GM12878 (cell line): ENCODE data around the gene ZNF385D. TPM values are rescaled to one million over a fixed set of nuclear protein-coding genes. Genes with fewer than 3 reads are reported as not detected.

Source experiments
- ATAC-seq: fragments of 200-7000 bp; cut with Tn5 transposase; 3 replicates; pipeline ENCODE4 v1.9.1; 2020; ENCODE audit warnings: mild to moderate bottlenecking, moderate library complexity
- BruUV-seq: library from RNA; stranded (reverse); fragments of 400-500 nt; replicated peaks from 2 replicates; lab custom pipeline; 2021; lab: Mats Ljungman, UMichigan
- CTCF ChIA-PET: fragments of 300-600 bp; sonication (Branson Sonifier 250); formaldehyde crosslinking; extraction: SDS; loops from one replicate; lab custom pipeline; 2021; ENCODE audit warnings: inconsistent platforms; lab: Yijun Ruan, JAX
- POLR2A ChIA-PET: fragments of 350-600 bp; formaldehyde crosslinking; extraction: SDS; loops from one replicate; lab custom pipeline; 2021; ENCODE audit warnings: inconsistent platforms; lab: Charles Lee
- RAD21 ChIA-PET: fragments of 300-600 bp; sonication (Branson Sonifier 250); formaldehyde crosslinking; loops from one replicate; lab custom pipeline; 2023; ENCODE audit warnings: antibody characterized with exemption; ENCODE audit not compliant: unreplicated experiment; lab: Charles Lee
- SMC1A ChIA-PET: fragments of 300-600 bp; sonication (Branson Sonifier 250); formaldehyde crosslinking; loops from one replicate; lab custom pipeline; 2023; ENCODE audit not compliant: unreplicated experiment, uncharacterized antibody; lab: Charles Lee
- DNase-seq: peaks from one replicate; pipeline ENCODE4 v3.0.0-alpha.2; 2011; ENCODE audit warnings: low read depth, low spot score
- FAIRE-seq: peaks from 3 replicates; lab custom pipeline; 2011; peaks lifted over from hg19 to GRCh38; lab: Jason Lieb, UNC
- H2AFZ ChIP-seq: 2 replicates; pipeline ENCODE4 v1.6.0; 2011; ENCODE audit warnings: low read depth, low read length, control low read depth; ENCODE audit not compliant: control insufficient read depth
- H3K27ac ChIP-seq: 2 replicates; pipeline ENCODE4 v1.5.1; 2011; ENCODE audit warnings: control low read depth; ENCODE audit not compliant: control insufficient read depth, insufficient read depth
- H3K27me3 ChIP-seq, 2 experiments: replicated peaks in 1 of 2; 2 replicates each; pipeline versions ENCODE4 v1.6.0 to v1.6.1; 2011; ENCODE audit warnings: low read length in 1 of 2; ENCODE audit not compliant: control insufficient read depth in 2 of 2, insufficient read depth in 2 of 2
- H3K36me3 ChIP-seq, 2 experiments: 2 replicates each; pipeline ENCODE4 v1.5.1; 2011; ENCODE audit warnings: low read length in 1 of 2; ENCODE audit not compliant: control insufficient read depth in 2 of 2, insufficient read depth in 2 of 2
- H3K4me1 ChIP-seq: 2 replicates; pipeline ENCODE4 v1.6.1; 2011; ENCODE audit warnings: mild to moderate bottlenecking, low read length, moderate library complexity, mixed read lengths; ENCODE audit not compliant: control insufficient read depth, insufficient read depth
- H3K4me2 ChIP-seq: 2 replicates; pipeline ENCODE4 v1.6.0; 2011; ENCODE audit warnings: control low read depth; ENCODE audit not compliant: control insufficient read depth, insufficient read depth
- H3K4me3 ChIP-seq: fragments of 200-600 bp; sonication (generic); 2 replicates; pipeline ENCODE4 v1.5.1; 2016
- H3K79me2 ChIP-seq: 2 replicates; pipeline ENCODE4 v1.6.0; 2011; ENCODE audit warnings: low read length; ENCODE audit not compliant: control insufficient read depth, insufficient read depth
- H3K9ac ChIP-seq: 2 replicates; pipeline ENCODE4 v1.8.0; 2011; ENCODE audit warnings: low read length, control low read depth, mixed read lengths; ENCODE audit not compliant: control insufficient read depth, insufficient read depth
- H3K9me3 ChIP-seq: replicated peaks from 3 replicates; pipeline ENCODE4 v1.5.1; 2011; ENCODE audit warnings: mild to moderate bottlenecking, low read length; ENCODE audit not compliant: control insufficient read depth, insufficient read depth
- H4K20me1 ChIP-seq: 2 replicates; pipeline ENCODE4 v1.6.0; 2011; ENCODE audit not compliant: control insufficient read depth, insufficient read depth
- CBX5 ChIP-seq: sonication (generic); IDR thresholded peaks from 2 replicates; pipeline ENCODE4 v1.6.1; 2016; ENCODE audit warnings: low read depth, moderate library complexity, mild to moderate bottlenecking, inconsistent platforms
- CHD1 ChIP-seq: IDR thresholded peaks from 2 replicates; pipeline ENCODE4 v1.6.1; 2012; ENCODE audit warnings: low read depth, low read length, improper control_type of control experiment
- CREB1 ChIP-seq: IDR thresholded peaks from 2 replicates; pipeline ENCODE4 v1.6.1; 2012; ENCODE audit warnings: low read depth, mild to moderate bottlenecking, inconsistent platforms
- GATAD2B ChIP-seq: fragments of 450-650 bp; conservative IDR thresholded peaks from 2 replicates; pipeline ENCODE4 v1.6.1; 2017; ENCODE audit warnings: low read depth, mild to moderate bottlenecking, moderate library complexity
- JUND ChIP-seq: IDR thresholded peaks from 2 replicates; pipeline ENCODE4 v1.6.1; 2012; ENCODE audit warnings: low read depth, mild to moderate bottlenecking, low read length, improper control_type of control experiment, moderate library complexity
- KAT2A ChIP-seq: conservative IDR thresholded peaks from 2 replicates; pipeline ENCODE4 v1.6.1; 2011; ENCODE audit warnings: low read depth, low read length; ENCODE audit not compliant: control insufficient read depth
- LARP7 ChIP-seq: fragments of 450-650 bp; IDR thresholded peaks from 2 replicates; pipeline ENCODE4 v1.6.1; 2017; ENCODE audit warnings: mild to moderate bottlenecking
- NFXL1 ChIP-seq: fragments of 450-650 bp; IDR thresholded peaks from 2 replicates; pipeline ENCODE4 v1.6.1; 2017; ENCODE audit warnings: antibody characterized with exemption, mild to moderate bottlenecking, borderline replicate concordance
- NR2C1 ChIP-seq: fragments of 450-650 bp; IDR thresholded peaks from 2 replicates; pipeline ENCODE4 v1.6.1; 2017; ENCODE audit warnings: antibody characterized with exemption, mild to moderate bottlenecking, moderate library complexity
- POLR2AphosphoS2 ChIP-seq: IDR thresholded peaks from 2 replicates; pipeline ENCODE4 v1.6.1; 2011; ENCODE audit warnings: low read depth, mild to moderate bottlenecking, low read length, improper control_type of control experiment, moderate library complexity
- RB1 ChIP-seq: fragments of 450-650 bp; formaldehyde crosslinking; IDR thresholded peaks from 2 replicates; pipeline ENCODE4 v1.6.1; 2017; ENCODE audit warnings: mild to moderate bottlenecking, borderline replicate concordance
- RUNX3 ChIP-seq: IDR thresholded peaks from 2 replicates; pipeline ENCODE4 v1.6.1; 2012; ENCODE audit warnings: low read length, inconsistent platforms
- SIN3A ChIP-seq: IDR thresholded peaks from 2 replicates; pipeline ENCODE4 v1.6.1; 2012; ENCODE audit warnings: low read depth, low read length, improper control_type of control experiment
- SPI1 ChIP-seq: IDR thresholded peaks from 2 replicates; pipeline ENCODE4 v1.6.1; 2011; ENCODE audit warnings: low read depth, mild to moderate bottlenecking, low read length, moderate library complexity, borderline replicate concordance; ENCODE audit not compliant: insufficient read depth
- TAF1 ChIP-seq: IDR thresholded peaks from 2 replicates; pipeline ENCODE4 v1.6.1; 2011; ENCODE audit warnings: mild to moderate bottlenecking, low read depth, low read length, borderline replicate concordance
- ZSCAN29 ChIP-seq: fragments of 450-650 bp; IDR thresholded peaks from 2 replicates; pipeline ENCODE4 v1.6.1; 2017; ENCODE audit warnings: mild to moderate bottlenecking, moderate library complexity
- WGBS: methylation state at CpG from one replicate; pipeline ENCODE4 v1.1.6; 2016; ENCODE audit warnings: low lambda C conversion rate; ENCODE audit not compliant: insufficient replicate concordance, insufficient coverage; ENCODE audit errors: missing lambda C conversion rate; 5-methylcytosine and 5-hydroxymethylcytosine counted together
- in situ Hi-C: fragments of 300-500 bp; cut with MboI; formaldehyde crosslinking; loops from 9 replicates; pipeline ENCODE4 v1.14.3; 2018; ENCODE audit warnings: mixed read lengths
- intact Hi-C: fragments of 100-400 bp; cut with micrococcal nuclease; formaldehyde crosslinking; loops from one replicate; pipeline ENCODE4 v1.14.2; 2022; ENCODE audit not compliant: unreplicated experiment
- polyA plus RNA-seq, 11 experiments: library from polyadenylated mRNA; depleted of rRNA in 4 of 11; unstranded in 6 of 11; stranded (reverse) in 5 of 11; fragments of >200 nt; fragmentation: Nextera tagmentation in 4 of 11; fragmentation: Illumina TruSeq in 1 of 11; extraction: Ambion mirVana in 4 of 11; extraction: Trizol in 1 of 11; gene quantifications; 1 replicate in 1 of 11; 2 replicates in 10 of 11; pipeline versions ENCODE4 v1.2.1 to v1.2.3, GENCODE V29; 2011 to 2016; ENCODE audit warnings: inconsistent platforms in 2 of 11, missing spikeins in 2 of 11, low read depth in 1 of 11
- total RNA-seq, 4 experiments: library from RNA; depleted of rRNA in 3 of 4; stranded (reverse); fragments of >200 nt in 3 of 4; fragmentation: Illumina TruSeq in 1 of 4; extraction: Trizol in 1 of 4; gene quantifications; 2 replicates each; pipeline versions ENCODE4 v1.2.1 to v1.2.3, GENCODE V29; 2013 to 2021
- TF ChIP-seq, protein P1 (sequence below): fragments of 450-650 bp; formaldehyde crosslinking; IDR thresholded peaks from 2 replicates; pipeline ENCODE4 v1.5.0; 2022; ENCODE audit warnings: mild to moderate bottlenecking, missing genetic modification characterization
- TF ChIP-seq, protein P2 (sequence below): IDR thresholded peaks from 2 replicates; pipeline ENCODE4 v1.6.1; 2012; ENCODE audit warnings: low read depth, low read length, improper control_type of control experiment
- TF ChIP-seq, protein P3 (sequence below): fragments of 450-650 bp; IDR thresholded peaks from 2 replicates; pipeline ENCODE4 v1.6.1; 2016; ENCODE audit warnings: mild to moderate bottlenecking
- TF ChIP-seq, protein P4 (sequence below): IDR thresholded peaks from 2 replicates; pipeline ENCODE4 v1.6.1; 2012; ENCODE audit warnings: low read length, inconsistent platforms

Gene ZNF385D
- total and polyA plus RNA-seq, 10 of the 15 experiments (the other 5 are each of a cell fraction or from before 2014, with no cell fraction given) = 0.01 to 0.62 (median 0.18) TPM; not detected in 5

DNA sequence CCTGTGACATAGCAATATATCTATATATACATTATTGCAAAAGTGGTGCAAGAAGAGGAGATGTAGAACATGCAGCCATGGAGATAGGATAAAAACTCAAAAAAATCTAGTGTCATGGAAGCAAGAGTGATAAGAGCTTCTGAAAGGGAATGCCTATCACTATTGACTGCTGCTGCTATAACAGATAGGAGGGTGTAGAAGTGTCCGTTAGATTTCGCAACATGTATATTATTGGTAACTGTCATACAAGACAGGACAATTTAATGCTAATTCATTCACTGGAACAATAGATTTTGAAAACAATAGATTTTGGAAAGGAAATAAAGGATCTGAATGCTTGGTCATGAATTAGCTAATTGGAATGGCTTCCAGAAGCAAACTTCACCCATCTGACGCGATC lies 224.5 kb downstream of the ZNF385D start:
- 100% methylated on average over 4 of the region's 4 CpGs for WGBS
- Histone ChIP-seq H3K4me3 (no peak overlapping the region), H2AFZ (no peak overlapping the region)
- intact Hi-C loops = no loop called here
- ATAC-seq (no peak), DNase-seq (no peak)
- in situ Hi-C loops = no loop called here
- RAD21 ChIA-PET = no interaction called here
- TF ChIP-seq GATAD2B (no peak), RUNX3 (no peak), SPI1 (no peak), TAF1 (no peak), JUND (no peak), NFXL1 (no peak), LARP7 (no peak), CHD1 (no peak), NR2C1 (no peak), CBX5 (no peak), RB1 (no peak), CREB1 (no peak), POLR2AphosphoS2 (no peak), SIN3A (no peak), KAT2A (no peak), ZSCAN29 (no peak)
- TF ChIP-seq, protein P1, sequence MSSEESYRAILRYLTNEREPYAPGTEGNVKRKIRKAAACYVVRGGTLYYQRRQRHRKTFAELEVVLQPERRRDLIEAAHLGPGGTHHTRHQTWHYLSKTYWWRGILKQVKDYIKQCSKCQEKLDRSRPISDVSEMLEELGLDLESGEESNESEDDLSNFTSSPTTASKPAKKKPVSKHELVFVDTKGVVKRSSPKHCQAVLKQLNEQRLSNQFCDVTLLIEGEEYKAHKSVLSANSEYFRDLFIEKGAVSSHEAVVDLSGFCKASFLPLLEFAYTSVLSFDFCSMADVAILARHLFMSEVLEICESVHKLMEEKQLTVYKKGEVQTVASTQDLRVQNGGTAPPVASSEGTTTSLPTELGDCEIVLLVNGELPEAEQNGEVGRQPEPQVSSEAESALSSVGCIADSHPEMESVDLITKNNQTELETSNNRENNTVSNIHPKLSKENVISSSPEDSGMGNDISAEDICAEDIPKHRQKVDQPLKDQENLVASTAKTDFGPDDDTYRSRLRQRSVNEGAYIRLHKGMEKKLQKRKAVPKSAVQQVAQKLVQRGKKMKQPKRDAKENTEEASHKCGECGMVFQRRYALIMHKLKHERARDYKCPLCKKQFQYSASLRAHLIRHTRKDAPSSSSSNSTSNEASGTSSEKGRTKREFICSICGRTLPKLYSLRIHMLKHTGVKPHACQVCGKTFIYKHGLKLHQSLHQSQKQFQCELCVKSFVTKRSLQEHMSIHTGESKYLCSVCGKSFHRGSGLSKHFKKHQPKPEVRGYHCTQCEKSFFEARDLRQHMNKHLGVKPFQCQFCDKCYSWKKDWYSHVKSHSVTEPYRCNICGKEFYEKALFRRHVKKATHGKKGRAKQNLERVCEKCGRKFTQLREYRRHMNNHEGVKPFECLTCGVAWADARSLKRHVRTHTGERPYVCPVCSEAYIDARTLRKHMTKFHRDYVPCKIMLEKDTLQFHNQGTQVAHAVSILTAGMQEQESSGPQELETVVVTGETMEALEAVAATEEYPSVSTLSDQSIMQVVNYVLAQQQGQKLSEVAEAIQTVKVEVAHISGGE (CRISPR knock-in tag) = no peak
- TF ChIP-seq, protein P2, sequence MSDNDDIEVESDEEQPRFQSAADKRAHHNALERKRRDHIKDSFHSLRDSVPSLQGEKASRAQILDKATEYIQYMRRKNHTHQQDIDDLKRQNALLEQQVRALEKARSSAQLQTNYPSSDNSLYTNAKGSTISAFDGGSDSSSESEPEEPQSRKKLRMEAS = no peak
- TF ChIP-seq, protein P3, sequence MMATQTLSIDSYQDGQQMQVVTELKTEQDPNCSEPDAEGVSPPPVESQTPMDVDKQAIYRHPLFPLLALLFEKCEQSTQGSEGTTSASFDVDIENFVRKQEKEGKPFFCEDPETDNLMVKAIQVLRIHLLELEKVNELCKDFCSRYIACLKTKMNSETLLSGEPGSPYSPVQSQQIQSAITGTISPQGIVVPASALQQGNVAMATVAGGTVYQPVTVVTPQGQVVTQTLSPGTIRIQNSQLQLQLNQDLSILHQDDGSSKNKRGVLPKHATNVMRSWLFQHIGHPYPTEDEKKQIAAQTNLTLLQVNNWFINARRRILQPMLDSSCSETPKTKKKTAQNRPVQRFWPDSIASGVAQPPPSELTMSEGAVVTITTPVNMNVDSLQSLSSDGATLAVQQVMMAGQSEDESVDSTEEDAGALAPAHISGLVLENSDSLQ = no peak
- TF ChIP-seq, protein P4, sequence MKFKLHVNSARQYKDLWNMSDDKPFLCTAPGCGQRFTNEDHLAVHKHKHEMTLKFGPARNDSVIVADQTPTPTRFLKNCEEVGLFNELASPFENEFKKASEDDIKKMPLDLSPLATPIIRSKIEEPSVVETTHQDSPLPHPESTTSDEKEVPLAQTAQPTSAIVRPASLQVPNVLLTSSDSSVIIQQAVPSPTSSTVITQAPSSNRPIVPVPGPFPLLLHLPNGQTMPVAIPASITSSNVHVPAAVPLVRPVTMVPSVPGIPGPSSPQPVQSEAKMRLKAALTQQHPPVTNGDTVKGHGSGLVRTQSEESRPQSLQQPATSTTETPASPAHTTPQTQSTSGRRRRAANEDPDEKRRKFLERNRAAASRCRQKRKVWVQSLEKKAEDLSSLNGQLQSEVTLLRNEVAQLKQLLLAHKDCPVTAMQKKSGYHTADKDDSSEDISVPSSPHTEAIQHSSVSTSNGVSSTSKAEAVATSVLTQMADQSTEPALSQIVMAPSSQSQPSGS = no peak
- TF ChIP-seq, all 136 proteins: peak for 0
- H3K27ac ChIP-seq = no peak overlapping the region
- H3K27me3 ChIP-seq = no peaks in the 10 kb centered on the region
- no peaks in the 10 kb centered on the region for H3K79me2 ChIP-seq
- no peak overlapping the region for H3K4me2 ChIP-seq
- H3K9ac ChIP-seq = no peak overlapping the region
- BruUV-seq = no TSS peak
- ChIA-PET CTCF (no interaction called here), SMC1A (interaction anchor here (0.6 to 1.6 kb wide), 3 partner anchors 9 to 54 kb away, joined by 3 to 4 read pairs (median 4); no protein-coding TSS in a partner anchor), POLR2A (no interaction called here)
- no peaks in the 10 kb centered on the region for H3K36me3 ChIP-seq
- no peaks in the 10 kb centered on the region for H3K4me1 ChIP-seq
- no peaks in the 10 kb centered on the region for H3K9me3 ChIP-seq
- no peak for FAIRE-seq
- H4K20me1 ChIP-seq = no peaks in the 10 kb centered on the region
